Measurements from ENCODE around the gene HIGD1B. TPM values are rescaled to one million over a fixed set of nuclear protein-coding genes. Genes with fewer than 3 reads are reported as not detected.

HIGD1B gene
- total and polyA plus RNA-seq, 9 donors = 1.1 to 6.8 (median 2.0) TPM

- intact Hi-C loops (cut with DNase I) = loop anchor here in 3 of 4 donors (1.0 to 5.0 kb wide), 3 partner anchors 89 to 92 kb away; no protein-coding TSS in a partner anchor
- Histone ChIP-seq H3K4me3 (no peak overlapping the region), H3K4me1 (ENCODE audit: insufficient read depth) (no peaks in the 10 kb centered on the region), H3K27ac (no peak overlapping the region), H3K9me3 (no peaks in the 10 kb centered on the region), H3K27me3 (no peaks in the 10 kb centered on the region), H3K36me3 (no peaks in the 10 kb centered on the region)
- 74 to 82% (median 76%) methylated on average over 6 of the region's 6 CpGs for WGBS, 3 donors
- no peak for DNase-seq
- TF ChIP-seq, protein P1, sequence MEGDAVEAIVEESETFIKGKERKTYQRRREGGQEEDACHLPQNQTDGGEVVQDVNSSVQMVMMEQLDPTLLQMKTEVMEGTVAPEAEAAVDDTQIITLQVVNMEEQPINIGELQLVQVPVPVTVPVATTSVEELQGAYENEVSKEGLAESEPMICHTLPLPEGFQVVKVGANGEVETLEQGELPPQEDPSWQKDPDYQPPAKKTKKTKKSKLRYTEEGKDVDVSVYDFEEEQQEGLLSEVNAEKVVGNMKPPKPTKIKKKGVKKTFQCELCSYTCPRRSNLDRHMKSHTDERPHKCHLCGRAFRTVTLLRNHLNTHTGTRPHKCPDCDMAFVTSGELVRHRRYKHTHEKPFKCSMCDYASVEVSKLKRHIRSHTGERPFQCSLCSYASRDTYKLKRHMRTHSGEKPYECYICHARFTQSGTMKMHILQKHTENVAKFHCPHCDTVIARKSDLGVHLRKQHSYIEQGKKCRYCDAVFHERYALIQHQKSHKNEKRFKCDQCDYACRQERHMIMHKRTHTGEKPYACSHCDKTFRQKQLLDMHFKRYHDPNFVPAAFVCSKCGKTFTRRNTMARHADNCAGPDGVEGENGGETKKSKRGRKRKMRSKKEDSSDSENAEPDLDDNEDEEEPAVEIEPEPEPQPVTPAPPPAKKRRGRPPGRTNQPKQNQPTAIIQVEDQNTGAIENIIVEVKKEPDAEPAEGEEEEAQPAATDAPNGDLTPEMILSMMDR (IDR thresholded peaks at IDR 0.05) = no peak
- no peak for TF ChIP-seq POLR2A (IDR thresholded peaks at IDR 0.05)
- no peak for TF ChIP-seq EP300 (IDR thresholded peaks at IDR 0.05)
Observed at GRCh38 chr17:44865931-44866330, 18.2 kb downstream of the HIGD1B start.

GRCh38 chr17:44867841-44868240 is 20.2 kb downstream of the HIGD1B start:
- H3K36me3 ChIP-seq = no peaks in the 10 kb centered on the region
- no peaks in the 10 kb centered on the region for H3K9me3 ChIP-seq
- no peaks in the 10 kb centered on the region for H3K27me3 ChIP-seq
- no peak overlapping the region for H3K4me3 ChIP-seq
- DNase-seq = no peak
- no peak overlapping the region for H3K27ac ChIP-seq
- no peak for TF ChIP-seq POLR2A (IDR thresholded peaks at IDR 0.05)
- no peak for TF ChIP-seq EP300 (IDR thresholded peaks at IDR 0.05)
- TF ChIP-seq, protein P1 (IDR thresholded peaks at IDR 0.05) = no peak
- 78 to 87% (median 85%) methylated on average over 3 of the region's 3 CpGs for WGBS, 3 donors
- H3K4me1 ChIP-seq (ENCODE audit: insufficient read depth) = no peaks in the 10 kb centered on the region
- intact Hi-C loops (cut with DNase I) = loop anchor here in 1 of 4 donors (5.0 kb wide), 1 partner anchor 91 kb away; no protein-coding TSS in a partner anchor

GRCh38 chr17:44871556-44871955 is 23.9 kb downstream of the HIGD1B start:
- no peak for TF ChIP-seq EP300 (IDR thresholded peaks at IDR 0.05)
- TF ChIP-seq, protein P1 (IDR thresholded peaks at IDR 0.05) = no peak
- no peak for TF ChIP-seq POLR2A (IDR thresholded peaks at IDR 0.05)
- Histone ChIP-seq H3K9me3 (no peaks in the 10 kb centered on the region), H3K27me3 (no peaks in the 10 kb centered on the region), H3K27ac (no peak overlapping the region), H3K4me3 (no peak overlapping the region), H3K4me1 (ENCODE audit: insufficient read depth) (no peaks in the 10 kb centered on the region), H3K36me3 (no peaks in the 10 kb centered on the region)
- intact Hi-C loops (cut with DNase I) = no loop called here
- 94 to 97% (median 95%) methylated on average over 12 of the region's 12 CpGs for WGBS, 3 donors
- no peak for DNase-seq

DNA sequence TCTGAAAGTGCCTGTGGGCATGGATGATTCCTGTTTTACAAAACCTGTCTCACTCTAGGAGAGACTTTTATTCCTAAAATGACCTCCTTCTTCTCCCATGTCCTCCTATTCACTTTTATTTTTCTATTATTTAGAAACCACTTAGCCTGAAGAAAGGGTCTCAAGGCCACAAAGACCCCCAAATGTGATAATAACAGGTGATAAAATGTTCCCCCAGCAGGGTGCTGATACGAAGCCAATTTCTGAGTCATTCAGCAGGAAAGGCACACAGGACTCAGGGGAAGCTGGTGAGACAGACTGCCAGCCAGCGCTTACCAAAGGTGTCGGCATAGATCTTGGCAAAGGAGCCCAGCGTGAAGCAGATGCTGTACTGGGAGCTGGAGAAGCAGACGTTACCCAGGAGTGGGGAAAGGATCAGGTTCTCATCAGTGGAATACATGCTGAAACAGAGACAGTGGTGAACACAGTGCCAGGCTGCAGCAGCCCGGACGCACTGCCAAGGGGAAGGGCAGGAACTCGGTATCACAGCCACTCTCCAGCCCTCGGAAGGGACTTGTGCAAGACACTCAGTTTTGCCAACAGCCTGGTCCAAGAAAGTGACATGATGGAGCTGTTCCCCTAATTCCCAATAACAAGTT is 24.6 kb downstream of the HIGD1B start:
- Histone ChIP-seq H3K4me1 (ENCODE audit: insufficient read depth) (no peaks in the 10 kb centered on the region), H3K36me3 (no peaks in the 10 kb centered on the region), H3K9me3 (no peaks in the 10 kb centered on the region), H3K4me3 (no peak overlapping the region), H3K27me3 (no peaks in the 10 kb centered on the region), H3K27ac (no peak overlapping the region)
- intact Hi-C loops (cut with DNase I) = no loop called here
- DNase-seq = no peak
- WGBS, 3 donors = 79 to 84% (median 82%) methylated on average over 9 of the region's 9 CpGs
- TF ChIP-seq, protein P1 (IDR thresholded peaks at IDR 0.05) = no peak
- no peak for TF ChIP-seq POLR2A (IDR thresholded peaks at IDR 0.05)
- no peak for TF ChIP-seq EP300 (IDR thresholded peaks at IDR 0.05)

All from ovary (tissue), 9 donors.